Ovary (tissue), 9 donors: ENCODE results near the gene ABLIM2. TPM values are rescaled to one million over a fixed set of nuclear protein-coding genes. Genes with fewer than 3 reads are reported as not detected.
A peak's percentile ranks its signal among the peaks of the same experiment; 100 is the strongest.
"Not testable (repeated sequence)": the region's sequence is repeated elsewhere in the genome, so short reads cannot be mapped to it uniquely, and the experiment has no call there.

ENCODE experiments used
- DNase-seq, 5 donors: peaks; one replicate each; pipeline ENCODE4 v3.0.0-alpha.2; 2019 to 2020
- H3K27ac ChIP-seq, 2 donors: fragments of 200-600 bp; one replicate each; pipeline versions ENCODE4 v1.5.1 to v1.8.0; 2019 to 2022
- H3K27me3 ChIP-seq: fragments of 200-600 bp; one replicate; pipeline ENCODE4 v1.8.0; 2022
- H3K36me3 ChIP-seq: fragments of 200-600 bp; sonication (generic); one replicate; pipeline ENCODE4 v1.5.1; 2019
- H3K4me1 ChIP-seq: one replicate; pipeline ENCODE4 v1.8.1; 2013; ENCODE audit warnings: mild to moderate bottlenecking, moderate library complexity; ENCODE audit not compliant: insufficient read depth
- H3K4me3 ChIP-seq: fragments of 200-600 bp; sonication (generic); one replicate; pipeline ENCODE4 v1.5.1; 2017
- H3K9me3 ChIP-seq, 2 donors: fragments of 200-600 bp in 1 of 2; sonication (generic) in 1 of 2; one replicate each; pipeline versions ENCODE4 v1.5.1 to v1.8.1; 2013 to 2019; ENCODE audit warnings: mild to moderate bottlenecking in 1 of 2, moderate library complexity in 1 of 2
- CTCF ChIP-seq, 3 donors: fragments of 450-650 bp in 2 of 3; fragments of 200-600 bp in 1 of 3; IDR thresholded peaks; one replicate each; pipeline versions ENCODE4 v1.5.1 to v1.8.0; 2016 to 2022; ENCODE audit warnings: antibody characterized with exemption in 3 of 3, mild to moderate bottlenecking in 1 of 3
- EP300 ChIP-seq: sonication (generic); formaldehyde crosslinking; IDR thresholded peaks from one replicate; pipeline ENCODE4 v1.6.1; 2017; ENCODE audit warnings: antibody characterized with exemption
- POLR2A ChIP-seq: fragments of 450-650 bp; IDR thresholded peaks from one replicate; pipeline ENCODE4 v1.6.1; 2017; ENCODE audit warnings: antibody characterized with exemption, mild to moderate bottlenecking, moderate library complexity
- WGBS, 3 donors: extraction: QIAGEN DNeasy Blood & Tissue Kit in 1 of 3; methylation state at CpG; one replicate each; pipeline versions ENCODE4 v1.1.5 to v1.1.7; 2013 to 2017; 5-methylcytosine and 5-hydroxymethylcytosine counted together
- intact Hi-C, 4 donors: fragments of 100-400 bp; cut with DNase I; formaldehyde crosslinking; loops; one replicate each; pipeline versions ENCODE4 v1.11.0 to v1.15.1; 2022 to 2023
- polyA plus RNA-seq, 2 donors: library from polyadenylated mRNA; stranded (reverse); fragments of 200-250 nt in 1 of 2; fragments of 350-450 nt in 1 of 2; fragmentation: Illumina TruSeq in 1 of 2; extraction: RNeasy Lipid Tissue Mini Kit (QIAGEN cat#74804) in 1 of 2; gene quantifications; one replicate each; pipeline ENCODE4 v1.2.3, GENCODE V29; 2013 to 2014
- total RNA-seq, 7 donors: library from RNA; depleted of rRNA in 2 of 7; stranded (reverse); fragments of >200 nt in 2 of 7; fragmentation: NEBNext Ultra II Directional in 3 of 7; extraction: Animal tissue kit (Norgen Biotek cat#: 25700) in 3 of 7; gene quantifications; one replicate each; pipeline versions ENCODE4 v1.1.0 to v1.2.4, GENCODE V29; 2016 to 2023
- donor health status: DM: no; HTN: no; CAD: no; lungs with moderate emphysema.
- donor health status: DM: no; HTN: no; CAD: no.
- donor health status: Bipolar disorder and iron deficiency.
- donor health status: DM: yes; HTN: yes; CAD: no.
- donor health status: DM: no; HTN: no; CAD: no.
- donor health status: DM: yes; HTN: yes; CAD: no.

The ABLIM2 gene
- total and polyA plus RNA-seq, 9 donors: 0.81 to 7.9 (median 2.1) TPM

- no peaks in the 10 kb centered on the region for H3K27me3 ChIP-seq
- H3K4me3 ChIP-seq: no peak overlapping the region
- no peak for TF ChIP-seq POLR2A
- TF ChIP-seq EP300: no peak
- TF ChIP-seq CTCF (IDR thresholded peaks at IDR 0.05): no peak
- no peak overlapping the region for H3K27ac ChIP-seq
- H3K4me1 ChIP-seq: peaks cover 3% of the 10 kb centered on the region
- H3K9me3 ChIP-seq: no peaks in the 10 kb centered on the region
- intact Hi-C loops: no loop called here
- DNase-seq: no peak
- 82 to 83% (median 82%) methylated on average over 5 of the region's 5 CpGs for WGBS, 3 donors
- no peaks in the 10 kb centered on the region for H3K36me3 ChIP-seq
Measured at GRCh38 chr4:7944599-7945220, 213.9 kb downstream of the ABLIM2 start.

- H3K9me3 ChIP-seq, H3K4me3 ChIP-seq, H3K4me1 ChIP-seq, intact Hi-C loops, H3K27me3 ChIP-seq, DNase-seq, H3K27ac ChIP-seq, H3K36me3 ChIP-seq: not testable (repeated sequence)
- WGBS, 3 donors: 94 to 96% (median 95%) methylated on average over 4 of the region's 4 CpGs
Measured at GRCh38 chr4:7943688-7944087, 214.9 kb downstream of the ABLIM2 start.

- intact Hi-C loops: no loop called here
- no peaks in the 10 kb centered on the region for H3K9me3 ChIP-seq
- H3K4me3 ChIP-seq: no peak overlapping the region
- no peak overlapping the region for H3K27ac ChIP-seq
- no peak for DNase-seq
- H3K27me3 ChIP-seq: no peaks in the 10 kb centered on the region
- no peak for TF ChIP-seq CTCF (IDR thresholded peaks at IDR 0.05)
- no peak for TF ChIP-seq EP300
- no peak for TF ChIP-seq POLR2A
- H3K36me3 ChIP-seq: no peaks in the 10 kb centered on the region
- WGBS, 3 donors: 93 to 95% (median 95%) methylated on average over 8 of the region's 8 CpGs
- no peaks in the 10 kb centered on the region for H3K4me1 ChIP-seq
Measured at GRCh38 chr4:7943211-7943610, 215.4 kb downstream of the ABLIM2 start.

- DNase-seq: peak in 1 of 5 donors; percentile 26
Measured at GRCh38 chr4:7941965-7942496, 216.6 kb downstream of the ABLIM2 start.

More at GRCh38 chr4:7941965-7942496, 216.6 kb downstream of the ABLIM2 start:
- H3K9me3 ChIP-seq: no peaks in the 10 kb centered on the region
- no peak for TF ChIP-seq POLR2A
- no peak for TF ChIP-seq EP300
- TF ChIP-seq CTCF (IDR thresholded peaks at IDR 0.05): no peak
- no peaks in the 10 kb centered on the region for H3K4me1 ChIP-seq
- H3K36me3 ChIP-seq: no peaks in the 10 kb centered on the region
- 94 to 95% (median 95%) methylated on average over 4 of the region's 4 CpGs for whole genome bisulfite sequencing, 3 donors
- H3K4me3 ChIP-seq: no peak overlapping the region
- H3K27me3 ChIP-seq: no peaks in the 10 kb centered on the region
- intact Hi-C loops: no loop called here
- H3K27ac ChIP-seq: no peak overlapping the region
